Fibroblast of peridontal ligament (primary cell): Measurements from ENCODE around the gene HEMK1.

Experiments
- DNase-seq: peaks from one replicate; pipeline ENCODE4 v3.0.0-alpha.2; 2010; ENCODE audit errors: extremely low read depth

Gene HEMK1, protein sequence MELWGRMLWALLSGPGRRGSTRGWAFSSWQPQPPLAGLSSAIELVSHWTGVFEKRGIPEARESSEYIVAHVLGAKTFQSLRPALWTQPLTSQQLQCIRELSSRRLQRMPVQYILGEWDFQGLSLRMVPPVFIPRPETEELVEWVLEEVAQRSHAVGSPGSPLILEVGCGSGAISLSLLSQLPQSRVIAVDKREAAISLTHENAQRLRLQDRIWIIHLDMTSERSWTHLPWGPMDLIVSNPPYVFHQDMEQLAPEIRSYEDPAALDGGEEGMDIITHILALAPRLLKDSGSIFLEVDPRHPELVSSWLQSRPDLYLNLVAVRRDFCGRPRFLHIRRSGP

GRCh38 chr3:50568947-50569749 is at the start of gene HEMK1:
Gene HEMK1, plus strand, starts transcription at chr3:50569522. Its CDS starts 1,583 bp downstream, at chr3:50571105.
- peak; percentile 92 for DNase-seq

DNA sequence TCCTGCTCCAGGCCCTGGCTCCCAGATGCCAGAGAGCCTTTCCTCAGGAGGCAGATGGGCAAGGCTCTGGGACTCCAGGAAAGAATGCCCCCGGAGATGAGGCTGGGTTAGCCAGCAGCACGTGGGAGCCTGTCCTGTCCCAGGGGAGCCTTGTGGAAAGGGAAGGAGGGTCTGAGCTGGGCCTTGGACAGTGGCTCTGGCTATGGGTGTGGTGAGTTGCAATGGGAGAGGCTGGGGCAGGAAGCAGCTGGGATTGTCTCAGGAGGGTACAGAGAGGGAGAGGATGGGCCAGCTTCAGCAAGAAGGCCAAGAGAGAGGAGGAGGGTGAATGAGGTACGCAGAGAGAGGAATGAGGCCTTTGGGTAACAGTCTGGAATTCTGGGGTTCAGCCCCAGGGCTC is 48.5 kb upstream of the HEMK1 start:
- no peak for DNase-seq

GRCh38 chr3:50521572-50521971 is 47.8 kb upstream of the HEMK1 start:
- no peak for DNase-seq

- no peak for DNase-seq
These were observed 46.0 kb upstream of the HEMK1 start for GRCh38 chr3:50523279-50523811.

DNA sequence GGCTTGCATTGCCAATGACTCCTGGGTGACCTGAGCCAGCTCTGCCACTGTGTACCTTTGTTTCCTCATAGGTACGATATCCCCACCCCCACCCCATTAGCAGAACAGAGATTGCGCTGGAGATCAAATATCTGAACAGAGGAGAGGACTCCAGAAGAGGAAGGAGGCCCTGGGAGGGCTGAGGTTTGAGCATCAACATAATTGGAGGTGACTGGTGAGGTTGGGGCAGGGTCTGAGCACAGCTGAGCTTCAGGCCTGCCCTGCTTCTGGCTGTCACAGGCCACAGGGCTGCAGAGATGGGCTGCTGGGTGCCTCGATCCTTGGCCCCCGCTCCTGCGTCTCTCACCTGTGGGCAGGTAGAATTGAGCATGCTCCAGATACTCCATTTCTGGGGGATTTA is 44.6 kb upstream of the HEMK1 start:
- no peak for DNase-seq

GRCh38 chr3:50525191-50525910 is 44.0 kb upstream of the HEMK1 start:
- DNase-seq = no peak

DNA sequence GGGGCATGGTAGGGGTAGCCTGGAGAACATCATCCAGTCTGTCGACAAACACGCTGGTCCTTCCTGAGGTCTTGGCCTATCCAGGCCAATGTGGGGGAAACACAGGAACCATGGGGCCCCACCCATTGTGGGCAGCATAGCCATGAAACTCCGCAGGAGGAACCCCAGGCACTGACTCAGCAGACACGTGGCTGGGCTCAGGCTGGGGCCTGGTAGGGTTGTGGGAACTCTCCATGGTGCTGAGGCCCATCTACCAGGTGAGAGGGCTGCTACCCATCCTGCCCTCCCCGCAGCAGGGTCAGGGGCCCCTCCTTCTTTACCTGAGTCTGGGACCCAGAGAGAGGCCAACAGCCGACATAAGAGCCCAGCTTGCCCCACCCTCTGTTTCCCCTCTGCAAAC is 43.3 kb upstream of the HEMK1 start:
- DNase-seq = peak; percentile 23

DNA sequence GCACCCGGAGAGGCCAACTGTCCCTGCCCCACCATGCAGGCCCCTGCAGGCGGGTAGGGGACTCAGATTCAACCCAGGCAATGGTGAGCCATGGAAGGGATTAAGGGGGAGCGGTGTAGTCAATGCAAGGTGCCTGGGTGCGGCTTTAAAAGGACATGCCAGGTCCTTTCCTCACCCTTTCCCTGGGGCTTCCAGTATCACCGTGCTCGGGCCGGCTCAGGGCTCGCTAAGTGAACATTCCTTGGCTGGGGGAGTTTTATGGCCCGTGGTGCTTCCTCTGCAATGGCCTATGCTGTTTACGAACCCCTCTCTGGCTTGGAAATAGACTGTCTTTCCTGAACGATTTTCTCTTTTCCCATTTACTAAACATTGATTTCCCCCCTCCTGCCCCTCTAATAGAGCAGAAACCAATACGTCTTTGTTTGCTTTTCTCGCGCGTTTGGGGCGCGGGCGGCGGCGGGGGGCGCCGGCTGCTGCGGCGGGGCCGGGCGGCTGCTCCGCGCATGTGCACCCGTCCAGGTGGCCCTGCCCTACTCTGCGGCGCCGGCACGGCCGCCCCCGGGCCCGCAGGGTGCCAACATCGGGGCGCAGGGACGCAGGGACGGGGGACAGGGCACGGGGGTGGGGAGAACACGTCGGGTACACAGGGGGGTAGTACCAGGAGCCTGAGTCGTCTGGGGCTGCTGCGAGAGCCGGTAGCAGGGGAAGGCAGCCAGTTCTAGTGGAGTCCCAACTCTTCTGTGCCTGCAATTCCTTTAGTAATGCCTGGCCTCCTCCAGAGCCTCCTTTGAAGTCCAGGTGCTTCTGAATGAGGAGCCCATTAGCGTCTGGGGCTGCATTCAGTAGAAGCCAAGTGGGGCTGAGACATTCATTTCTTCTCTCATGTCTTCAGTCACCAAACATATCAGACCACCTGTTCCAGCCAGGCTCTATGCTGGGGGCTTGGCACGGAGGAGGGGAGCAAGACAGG is 39.0 kb upstream of the HEMK1 start:
- DNase-seq = no peak

DNA sequence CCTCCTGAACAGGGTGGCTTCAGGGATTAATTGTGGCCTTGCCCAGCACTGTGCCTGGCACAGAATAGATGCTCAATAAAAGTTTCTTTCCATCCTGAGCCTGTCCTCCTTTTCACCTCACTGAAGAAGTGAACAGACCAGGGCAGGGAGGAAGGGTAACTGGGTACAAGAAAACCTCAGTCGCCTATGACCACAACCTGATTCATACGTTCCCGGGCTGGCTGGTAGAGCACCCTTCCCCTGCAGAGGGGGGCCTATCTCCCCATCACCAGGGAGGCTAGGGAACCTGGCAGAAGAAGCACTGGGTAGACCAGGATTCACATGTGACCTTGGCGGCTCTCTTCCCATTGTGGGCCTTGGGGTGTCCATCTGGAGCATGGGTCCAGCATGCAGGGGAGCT is 38.1 kb upstream of the HEMK1 start:
- DNase-seq = no peak

DNA sequence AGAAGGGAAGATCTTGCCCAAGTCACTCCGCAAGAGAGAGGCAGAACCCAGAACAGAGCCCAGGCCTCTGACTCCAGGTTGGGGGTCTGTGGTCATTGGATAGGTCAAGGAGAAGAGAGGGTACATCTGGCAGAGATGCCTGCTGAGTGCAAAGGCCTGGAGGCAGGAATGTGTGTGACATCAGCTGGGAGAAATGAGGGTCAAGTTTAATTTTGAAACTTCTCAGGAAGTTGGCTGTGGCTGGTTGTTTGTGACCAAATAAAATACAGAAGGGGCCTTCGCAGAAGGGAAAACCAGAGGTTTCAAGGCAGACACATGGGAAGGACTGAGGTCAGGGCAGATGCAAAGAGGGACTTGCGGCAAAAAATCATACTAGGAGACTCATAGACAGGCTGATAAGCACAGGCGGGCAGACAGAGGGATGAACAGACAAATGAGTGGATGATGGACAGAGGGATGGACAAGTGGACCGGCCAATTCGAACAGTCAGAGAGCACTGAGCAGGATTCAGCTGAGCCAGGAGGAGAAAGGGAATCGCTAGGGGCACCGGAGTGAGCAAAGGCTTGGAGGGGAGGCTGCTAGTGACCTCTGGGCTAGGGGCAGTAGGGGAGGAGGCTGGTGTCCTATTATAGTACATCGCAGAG is 37.1 kb upstream of the HEMK1 start:
- peak; percentile 6 for DNase-seq

- DNase-seq = no peak
These were observed 36.0 kb upstream of the HEMK1 start for GRCh38 chr3:50533316-50533715.

DNA sequence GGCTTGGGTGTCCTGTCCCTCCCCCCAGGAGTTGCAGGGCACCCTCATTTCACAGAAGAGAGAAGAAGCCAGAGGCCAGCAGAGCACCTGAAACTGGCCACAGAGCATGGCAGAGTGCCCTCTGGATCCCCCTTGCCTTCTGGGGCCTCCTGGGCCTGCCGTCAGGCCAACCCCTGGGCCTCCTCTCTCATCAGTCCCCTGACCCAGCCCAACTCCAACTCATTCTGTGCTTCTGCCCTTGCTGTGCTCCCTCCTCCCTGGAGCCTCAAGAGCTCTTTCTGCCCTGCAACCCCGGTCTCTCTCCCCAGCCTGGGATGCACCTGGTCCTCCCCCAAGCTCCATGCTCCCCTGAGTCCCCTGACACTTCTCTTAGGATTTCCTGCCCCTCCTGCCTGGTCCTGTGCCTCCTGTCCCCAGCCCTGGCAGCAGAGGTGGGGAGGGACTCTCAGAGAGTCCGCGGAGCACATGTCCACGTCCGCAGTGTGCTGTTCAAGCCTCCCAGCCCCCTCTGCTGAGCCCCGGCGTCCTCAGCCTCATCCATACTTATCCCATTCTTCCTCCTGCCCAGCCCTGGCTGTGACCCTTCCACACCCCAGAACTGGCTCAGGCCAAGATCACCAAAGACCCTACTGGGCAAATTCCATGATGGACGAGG is 35.4 kb upstream of the HEMK1 start:
- DNase-seq = no peak

DNA sequence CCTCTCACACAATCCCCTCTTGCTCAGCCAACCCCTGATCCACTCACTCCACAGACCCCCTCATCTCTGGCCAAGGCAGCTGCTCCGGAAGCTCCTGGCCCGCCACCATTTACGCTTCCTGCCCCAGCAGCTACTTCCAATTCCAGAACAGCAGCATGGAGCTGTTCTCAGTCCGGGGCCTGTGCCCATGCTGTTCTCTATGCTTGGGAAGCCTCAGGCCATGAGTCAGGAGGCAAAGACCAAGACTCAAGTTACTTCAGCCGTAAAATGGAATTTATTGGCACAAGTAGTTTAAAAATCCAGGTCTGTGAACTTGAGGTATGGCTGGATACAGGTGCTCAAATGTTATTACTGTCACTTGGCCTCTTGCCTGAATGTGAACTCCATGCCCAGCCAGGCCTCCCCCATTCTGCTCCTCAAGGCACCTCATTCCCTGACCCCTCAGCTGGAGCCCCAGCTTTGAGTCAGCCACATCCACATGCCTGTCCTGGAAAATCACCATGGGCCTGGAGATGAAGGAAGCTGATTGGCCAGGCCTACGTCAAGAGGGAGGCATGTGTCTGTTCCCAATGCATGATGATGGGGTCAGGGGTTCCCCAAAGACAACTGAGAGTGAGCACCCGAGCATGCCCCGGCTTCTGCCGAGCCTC is 34.5 kb upstream of the HEMK1 start:
- peak; percentile 2 for DNase-seq

DNA sequence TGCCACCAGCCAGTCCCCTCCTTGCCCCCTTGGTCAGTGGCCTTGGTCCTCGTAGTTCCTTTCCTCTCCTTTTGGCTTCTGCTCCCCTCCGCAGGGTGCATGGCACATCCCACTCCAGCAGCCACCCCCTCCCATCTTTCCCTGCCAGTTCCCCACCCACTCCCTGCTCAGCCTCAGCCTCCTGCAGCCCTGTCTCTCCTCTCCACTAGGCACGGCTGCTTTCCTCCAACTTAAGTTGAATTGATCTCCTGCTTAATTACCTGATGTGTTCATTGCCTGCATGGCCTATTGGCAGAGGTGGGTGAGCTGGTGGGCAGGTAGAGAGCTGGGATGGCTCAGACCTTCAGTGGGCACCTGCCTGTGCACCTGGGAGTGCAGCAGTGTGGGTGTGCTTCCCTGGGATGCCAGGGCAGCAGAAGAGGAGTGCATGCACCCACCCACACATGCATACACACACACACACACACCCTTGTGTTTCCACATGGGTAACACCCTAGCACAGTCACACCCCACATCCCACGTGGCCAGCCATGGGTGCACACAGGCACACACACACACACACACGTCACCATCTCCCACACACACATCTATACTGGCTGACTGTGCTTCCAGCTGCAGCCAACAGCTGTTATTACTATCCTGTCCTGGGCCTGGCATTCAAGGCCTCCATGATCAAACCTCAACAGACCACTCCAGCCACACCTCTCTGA is 32.7 kb upstream of the HEMK1 start:
- DNase-seq = no peak

- DNase-seq = no peak
These were observed 31.7 kb upstream of the HEMK1 start for GRCh38 chr3:50537421-50538129.

DNA sequence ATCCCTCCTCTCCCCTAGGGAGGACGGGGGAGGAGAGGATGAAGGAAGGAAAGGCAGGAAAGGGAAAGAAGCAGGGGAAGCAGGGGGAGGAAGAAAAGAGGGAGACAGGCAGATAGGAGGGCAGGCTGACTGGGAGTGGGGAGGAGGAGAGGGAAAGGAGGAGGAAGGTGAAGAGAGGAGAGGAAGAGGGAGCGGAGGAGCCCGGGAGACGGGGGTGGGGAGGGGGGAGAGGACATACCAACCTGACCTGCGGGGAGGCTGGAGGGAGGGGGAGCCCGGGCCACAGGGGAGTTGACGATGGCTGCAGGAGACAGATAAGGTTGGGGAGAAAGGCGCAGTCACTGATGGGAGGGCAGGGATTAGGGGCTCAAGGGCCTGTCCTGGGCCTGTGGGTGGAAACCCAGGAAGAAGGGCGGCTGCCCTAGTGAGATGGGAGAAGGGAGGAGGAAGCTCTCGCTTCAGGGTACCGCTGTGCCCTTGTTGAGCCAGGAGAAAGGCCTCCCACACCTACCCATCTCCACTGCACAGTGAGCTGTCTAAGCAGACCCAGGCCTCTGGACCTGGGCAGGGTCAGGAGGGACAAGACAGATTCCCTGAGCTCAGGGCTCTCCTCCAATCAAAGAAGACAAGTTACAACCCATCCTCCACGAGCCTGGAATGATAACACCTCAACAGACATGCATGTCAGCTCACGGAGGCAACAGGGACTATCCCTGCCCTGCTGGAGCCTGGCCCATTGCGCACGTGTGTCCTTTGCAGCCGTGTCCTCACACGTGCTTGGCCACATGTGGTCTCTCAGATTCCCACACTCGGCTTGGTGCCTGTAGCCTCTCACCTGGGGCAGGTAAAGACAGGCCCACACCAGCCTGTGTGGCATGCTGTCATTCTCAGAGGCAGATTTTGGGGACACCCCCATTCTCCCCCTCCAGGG is 29.7 kb upstream of the HEMK1 start:
- DNase-seq = no peak
